ENCODE measurements around the gene STIMATE.

- TF ChIP-seq POLR2A (IDR thresholded peaks at IDR 0.05) (no peak), CTCF (IDR thresholded peaks at IDR 0.05) (no peak)
Measured at GRCh38 chr3:52838561-52839267, 58.6 kb downstream of the STIMATE start.
